Middle frontal gyrus (tissue), 1 donor: ENCODE measurements around the gene ALOX5.
"Not testable (repeated sequence)": the region's sequence is repeated elsewhere in the genome, so short reads cannot be mapped to it uniquely, and the experiment has no call there.

Experiments
- DNase-seq: peaks from one replicate; pipeline ENCODE4 v3.0.0-alpha.2; 2015; ENCODE audit warnings: low spot score; ENCODE audit errors: extremely low spot score

Gene ALOX5

GRCh38 chr10:45373576-45374349, at the start of gene ALOX5:
Gene ALOX5, plus strand, starts transcription at chr10:45374216. Its CDS starts 64 bp downstream, at chr10:45374280.
- no peak for DNase-seq

GRCh38 chr10:45325116-45325515, 48.9 kb upstream of the ALOX5 start:
- DNase-seq, result no peak

GRCh38 chr10:45326864-45327263, 47.2 kb upstream of the ALOX5 start:
- not testable (repeated sequence) for DNase-seq

GRCh38 chr10:45331824-45332223, 42.2 kb upstream of the ALOX5 start:
- not testable (repeated sequence) for DNase-seq

- DNase-seq, result no peak
These were observed 34.1 kb upstream of the ALOX5 start for GRCh38 chr10:45339894-45340293.

GRCh38 chr10:45340420-45340819, 33.6 kb upstream of the ALOX5 start:
- DNase-seq, result not testable (repeated sequence)

- not testable (repeated sequence) for DNase-seq
These were observed 27.2 kb upstream of the ALOX5 start for GRCh38 chr10:45346652-45347335.

- not testable (repeated sequence) for DNase-seq
These were observed 26.6 kb upstream of the ALOX5 start for GRCh38 chr10:45347464-45347863.

- not testable (repeated sequence) for DNase-seq
These were observed 25.7 kb upstream of the ALOX5 start for GRCh38 chr10:45348196-45348765.

GRCh38 chr10:45353186-45353585, 20.8 kb upstream of the ALOX5 start:
- DNase-seq, result no peak

- no peak for DNase-seq
These were observed 19.8 kb upstream of the ALOX5 start for GRCh38 chr10:45354261-45354660.

- DNase-seq, result no peak
These were observed 18.5 kb upstream of the ALOX5 start for GRCh38 chr10:45355494-45355893.

- DNase-seq, result not testable (repeated sequence)
These were observed 15.1 kb upstream of the ALOX5 start for GRCh38 chr10:45358961-45359360.

- not testable (repeated sequence) for DNase-seq
These were observed 11.8 kb upstream of the ALOX5 start for GRCh38 chr10:45361983-45362799.

- not testable (repeated sequence) for DNase-seq
These were observed 6.4 kb upstream of the ALOX5 start for GRCh38 chr10:45367643-45368042.

- no peak for DNase-seq
These were observed 5.8 kb upstream of the ALOX5 start for GRCh38 chr10:45368181-45368580.

- DNase-seq, result no peak
These were observed 3.6 kb upstream of the ALOX5 start for GRCh38 chr10:45370202-45370955.

GRCh38 chr10:45371560-45371959, 2.5 kb upstream of the ALOX5 start:
- DNase-seq, result no peak

GRCh38 chr10:45372251-45372951, 1.6 kb upstream of the ALOX5 start:
- DNase-seq, result no peak

GRCh38 chr10:45373003-45373575, 927 bp upstream of the ALOX5 start:
- no peak for DNase-seq
